Endothelial cell of umbilical vein (primary cell): ENCODE data around the gene GMNC. TPM values are rescaled to one million over a fixed set of nuclear protein-coding genes. Genes with fewer than 3 reads are reported as not detected.

Source experiments
- BruUV-seq: library from RNA; stranded (reverse); fragments of 400-500 nt; replicated peaks from 2 replicates; lab custom pipeline; 2021; lab: Mats Ljungman, UMichigan
- CTCF ChIA-PET: fragments of 300-600, 350-600 bp; sonication (Branson Sonifier 250); formaldehyde crosslinking; loops from one replicate; lab custom pipeline; 2021; ENCODE audit warnings: antibody characterized with exemption, inconsistent platforms; lab: Charles Lee
- POLR2A ChIA-PET: fragments of 300-600, 350-600 bp; sonication (Branson Sonifier 250); formaldehyde crosslinking; loops from one replicate; lab custom pipeline; 2021; ENCODE audit warnings: antibody characterized with exemption, inconsistent platforms; lab: Charles Lee
- DNase-seq: peaks from one replicate; pipeline ENCODE4 v3.0.0-alpha.2; 2011; ENCODE audit warnings: low read depth, low spot score
- FAIRE-seq: peaks from 2 replicates; lab custom pipeline; 2011; peaks lifted over from hg19 to GRCh38; lab: Jason Lieb, UNC
- H2AFZ ChIP-seq: 2 replicates; pipeline ENCODE4 v1.6.0; 2012; ENCODE audit warnings: low read depth, low read length, control low read depth, inconsistent platforms
- H3K27ac ChIP-seq: 2 replicates; pipeline ENCODE4 v1.5.1; 2011; ENCODE audit warnings: low read depth, mild to moderate bottlenecking, control low read depth, low read length, moderate library complexity; ENCODE audit not compliant: insufficient read depth
- H3K27me3 ChIP-seq, 2 experiments: 2 replicates each; pipeline versions ENCODE4 v1.6.0 to v1.6.1; 2011; ENCODE audit warnings: low read length in 2 of 2, mixed read lengths in 1 of 2; ENCODE audit not compliant: control insufficient read depth in 2 of 2, insufficient read depth in 2 of 2
- H3K36me3 ChIP-seq, 2 experiments: 2 replicates in 1 of 2; 3 replicates in 1 of 2; pipeline ENCODE4 v1.5.1; 2011; ENCODE audit warnings: low read length in 2 of 2, mild to moderate bottlenecking in 1 of 2, moderate library complexity in 1 of 2; ENCODE audit not compliant: control insufficient read depth in 2 of 2, insufficient read depth in 2 of 2; ENCODE audit errors: extremely low read depth in 1 of 2
- H3K4me1 ChIP-seq: 3 replicates; pipeline ENCODE4 v1.5.1; 2011; ENCODE audit warnings: mild to moderate bottlenecking, low read length; ENCODE audit not compliant: control insufficient read depth, insufficient read depth; ENCODE audit errors: extremely low read depth
- H3K4me2 ChIP-seq: 2 replicates; pipeline ENCODE4 v1.6.1; 2011; ENCODE audit warnings: low read length, control low read depth, mixed read lengths; ENCODE audit not compliant: insufficient read depth
- H3K4me3 ChIP-seq, 3 experiments: fragments of 200-600 bp in 1 of 3; sonication (generic), shearing (Covaris generic) in 1 of 3; replicated peaks in 1 of 3; 2 replicates each; pipeline ENCODE4 v1.5.1; 2011 to 2016; ENCODE audit warnings: control low read depth in 3 of 3, low read length in 3 of 3, mild to moderate bottlenecking in 2 of 3, inconsistent platforms in 1 of 3, low read depth in 1 of 3, moderate library complexity in 1 of 3; ENCODE audit not compliant: insufficient read depth in 1 of 3
- H3K79me2 ChIP-seq: 2 replicates; pipeline ENCODE4 v1.6.0; 2012; ENCODE audit warnings: low read length, inconsistent platforms; ENCODE audit not compliant: control insufficient read depth, insufficient read depth
- H3K9ac ChIP-seq: replicated peaks from 2 replicates; pipeline ENCODE3; 2011; ENCODE audit warnings: low read length, control low read depth; ENCODE audit not compliant: insufficient read depth; ENCODE audit errors: extremely low read depth
- H3K9me1 ChIP-seq: replicated peaks from 3 replicates; pipeline ENCODE4 v1.6.0; 2011; ENCODE audit warnings: mild to moderate bottlenecking, low read length; ENCODE audit not compliant: control insufficient read depth, insufficient read depth; ENCODE audit errors: extremely low read depth
- H3K9me3 ChIP-seq: replicated peaks from 2 replicates; pipeline ENCODE4 v1.5.1; 2012; ENCODE audit warnings: low read length, inconsistent platforms; ENCODE audit not compliant: control insufficient read depth, insufficient read depth
- H4K20me1 ChIP-seq: replicated peaks from 2 replicates; pipeline ENCODE3; 2011; ENCODE audit warnings: mild to moderate bottlenecking, low read length; ENCODE audit not compliant: control insufficient read depth, insufficient read depth; ENCODE audit errors: extremely low read depth
- EZH2 ChIP-seq: IDR thresholded peaks from 2 replicates; pipeline ENCODE4 v1.6.1; 2012; ENCODE audit warnings: borderline replicate concordance, low read depth, mild to moderate bottlenecking, moderate library complexity, low read length, inconsistent platforms; ENCODE audit not compliant: severe bottlenecking
- GATA2 ChIP-seq: IDR thresholded peaks from 2 replicates; pipeline ENCODE4 v1.7.0; 2011; ENCODE audit warnings: low read depth, mild to moderate bottlenecking, moderate library complexity, mixed read lengths, low read length; ENCODE audit not compliant: insufficient read length, insufficient read depth
- POLR2A ChIP-seq: IDR thresholded peaks from 2 replicates; pipeline ENCODE4 v1.6.1; 2012; ENCODE audit warnings: low read depth, mild to moderate bottlenecking, control low read depth, low read length
- POLR2AphosphoS5 ChIP-seq: IDR thresholded peaks from 2 replicates; pipeline ENCODE4 v1.6.1; 2012; ENCODE audit warnings: low read depth, mild to moderate bottlenecking, control low read depth, low read length, moderate library complexity; ENCODE audit not compliant: insufficient read depth
- dilution Hi-C: fragments of 300-500 bp; cut with MboI; formaldehyde crosslinking; loops from one replicate; pipeline ENCODE4 v1.15.0; 2019; ENCODE audit warnings: low sequenced_read_pairs; ENCODE audit not compliant: extremely low pct_ligation_motif_present
- intact Hi-C: fragments of 100-400 bp; cut with micrococcal nuclease; formaldehyde crosslinking; loops from one replicate; pipeline ENCODE4 v1.10.0; 2022
- polyA plus RNA-seq, 4 experiments: library from polyadenylated mRNA; depleted of rRNA in 3 of 4; stranded (reverse) in 3 of 4; unstranded in 1 of 4; fragments of >200 nt; gene quantifications; 2 replicates each; pipeline versions ENCODE4 v1.2.1 to v1.2.3, GENCODE V29; 2011 to 2012; ENCODE audit warnings: missing spikeins in 1 of 4
- total RNA-seq: library from RNA; stranded (reverse); gene quantifications from 2 replicates; pipeline ENCODE4 v1.2.3, GENCODE V29; 2021
- TF ChIP-seq, protein P1 (sequence below), 2 donors: IDR thresholded peaks; 1 replicate in 1 of 2; 2 replicates in 1 of 2; pipeline ENCODE4 v1.5.1; 2011; ENCODE audit warnings: low read length in 2 of 2, mild to moderate bottlenecking in 2 of 2, moderate library complexity in 2 of 2, control low read depth in 1 of 2, inconsistent platforms in 1 of 2, low read depth in 1 of 2; ENCODE audit not compliant: insufficient read depth in 1 of 2; ENCODE audit errors: extremely low read depth in 1 of 2
- TF ChIP-seq, protein P2 (sequence below): IDR thresholded peaks from 2 replicates; pipeline ENCODE4 v1.6.1; 2011; ENCODE audit not compliant: insufficient read depth, insufficient read length

The GMNC gene
- total and polyA plus RNA-seq, 2 donors (not counting 3 experiments of a cell fraction or from before 2014, with no cell fraction given), result not detected

DNA sequence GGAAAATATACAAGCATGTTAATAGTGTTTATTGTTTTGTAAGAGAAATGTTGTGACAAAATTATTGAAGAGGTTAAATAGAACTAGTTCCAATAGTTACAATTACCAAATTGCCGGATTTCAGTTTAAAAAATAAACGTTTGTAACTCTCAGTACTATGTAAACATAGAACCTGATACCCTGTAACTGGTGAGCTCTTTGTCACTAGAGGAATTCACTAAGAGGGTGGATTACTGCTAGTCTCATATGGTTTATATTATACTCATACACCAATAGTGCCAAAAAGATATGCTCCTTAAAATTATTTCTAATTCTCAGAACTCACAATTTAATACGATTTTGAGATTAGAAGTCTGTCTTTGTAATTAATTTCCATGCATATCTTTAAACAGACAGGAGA, 7.6 kb upstream of the GMNC start:
- no peaks in the 10 kb centered on the region for H3K4me1 ChIP-seq
- H3K79me2 ChIP-seq, result no peaks in the 10 kb centered on the region
- H3K4me2 ChIP-seq, result no peak overlapping the region
- CTCF ChIA-PET, result interaction anchor here (2.2 kb wide), 1 partner anchor 13 kb away, joined by 11 read pairs; no protein-coding TSS in a partner anchor
- H3K9me3 ChIP-seq, result no peaks in the 10 kb centered on the region
- DNase-seq (no peak), FAIRE-seq (no peak)
- H3K36me3 ChIP-seq, result no peaks in the 10 kb centered on the region
- intact Hi-C loops (no loop called here), dilution Hi-C loops (no loop called here)
- H3K9me1 ChIP-seq, result no peaks in the 10 kb centered on the region
- H3K27me3 ChIP-seq, result peaks cover 0 to 2% of the 10 kb centered on the region in 2 experiments
- no peak overlapping the region for H3K27ac ChIP-seq
- H4K20me1 ChIP-seq, result no peaks in the 10 kb centered on the region
- H3K4me3 ChIP-seq, result no peak overlapping the region
- POLR2A ChIA-PET, result interaction anchor here (0.6 kb wide), 1 partner anchor 9 kb away, joined by 3 read pairs; no protein-coding TSS in a partner anchor
- no peak overlapping the region for H2AFZ ChIP-seq
- no TSS peak for BruUV-seq
- TF ChIP-seq EZH2 (no peak), POLR2AphosphoS5 (no peak), POLR2A (no peak), GATA2 (no peak)
- TF ChIP-seq, protein P1, sequence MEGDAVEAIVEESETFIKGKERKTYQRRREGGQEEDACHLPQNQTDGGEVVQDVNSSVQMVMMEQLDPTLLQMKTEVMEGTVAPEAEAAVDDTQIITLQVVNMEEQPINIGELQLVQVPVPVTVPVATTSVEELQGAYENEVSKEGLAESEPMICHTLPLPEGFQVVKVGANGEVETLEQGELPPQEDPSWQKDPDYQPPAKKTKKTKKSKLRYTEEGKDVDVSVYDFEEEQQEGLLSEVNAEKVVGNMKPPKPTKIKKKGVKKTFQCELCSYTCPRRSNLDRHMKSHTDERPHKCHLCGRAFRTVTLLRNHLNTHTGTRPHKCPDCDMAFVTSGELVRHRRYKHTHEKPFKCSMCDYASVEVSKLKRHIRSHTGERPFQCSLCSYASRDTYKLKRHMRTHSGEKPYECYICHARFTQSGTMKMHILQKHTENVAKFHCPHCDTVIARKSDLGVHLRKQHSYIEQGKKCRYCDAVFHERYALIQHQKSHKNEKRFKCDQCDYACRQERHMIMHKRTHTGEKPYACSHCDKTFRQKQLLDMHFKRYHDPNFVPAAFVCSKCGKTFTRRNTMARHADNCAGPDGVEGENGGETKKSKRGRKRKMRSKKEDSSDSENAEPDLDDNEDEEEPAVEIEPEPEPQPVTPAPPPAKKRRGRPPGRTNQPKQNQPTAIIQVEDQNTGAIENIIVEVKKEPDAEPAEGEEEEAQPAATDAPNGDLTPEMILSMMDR (IDR thresholded peaks at IDR 0.05; ENCODE audit: extremely low read depth in 1 of 2, insufficient read depth in 1 of 2, low read depth in 1 of 2, low read length in 2 of 2), result no peak
- TF ChIP-seq, protein P2, sequence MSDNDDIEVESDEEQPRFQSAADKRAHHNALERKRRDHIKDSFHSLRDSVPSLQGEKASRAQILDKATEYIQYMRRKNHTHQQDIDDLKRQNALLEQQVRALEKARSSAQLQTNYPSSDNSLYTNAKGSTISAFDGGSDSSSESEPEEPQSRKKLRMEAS, result no peak
- no peak overlapping the region for H3K9ac ChIP-seq
